ENCODE data around the gene MAD2L2.

DNA sequence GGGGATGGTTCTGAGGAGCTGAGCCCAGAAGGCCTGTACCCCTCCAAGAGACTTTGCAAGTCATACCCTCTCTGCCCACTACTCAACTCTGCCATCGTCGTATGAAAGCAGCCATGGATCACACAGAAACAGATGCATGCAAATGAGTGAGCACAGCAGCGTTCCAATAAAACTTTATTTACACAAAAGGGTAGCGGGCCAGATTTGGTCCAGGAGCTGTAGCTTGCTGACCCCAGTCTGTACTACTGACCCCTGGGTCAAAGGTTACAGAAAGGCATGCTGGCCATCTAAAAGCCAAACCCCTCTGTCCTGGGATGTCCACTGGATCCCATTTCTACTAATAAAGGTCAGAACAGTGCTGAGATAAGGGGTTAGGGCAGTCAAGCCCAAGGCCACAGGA is 46.2 kb upstream of the MAD2L2 start:
- TF ChIP-seq POLR2AphosphoS5 (IDR thresholded peaks at IDR 0.05; ENCODE audit: low read depth, low read length) (no peak), SIN3A (IDR thresholded peaks at IDR 0.05; ENCODE audit: borderline replicate concordance, insufficient read depth, low read length) (no peak), REST (IDR thresholded peaks at IDR 0.05; ENCODE audit: insufficient read depth in 1 of 2, low read depth in 2 of 2, low read length in 2 of 2) (no peak)

Measured in PFSK-1 (cell line).